Skeletal muscle tissue (tissue), 4 donors: ENCODE measurements around the gene PYY. TPM values are rescaled to one million over a fixed set of nuclear protein-coding genes. Genes with fewer than 3 reads are reported as not detected.
"Not testable (repeated sequence)": the region's sequence is repeated elsewhere in the genome, so short reads cannot be mapped to it uniquely, and the experiment has no call there.

Source experiments
- H3K27ac ChIP-seq: one replicate; pipeline ENCODE4 v1.7.0; 2013; ENCODE audit warnings: mild to moderate bottlenecking, low read depth, low read length, inconsistent platforms
- H3K27me3 ChIP-seq, 3 donors: one replicate each; pipeline ENCODE4 v1.7.0; 2013; ENCODE audit warnings: low read length in 3 of 3; ENCODE audit not compliant: control insufficient read depth in 3 of 3, insufficient read depth in 3 of 3
- H3K36me3 ChIP-seq, 3 donors: one replicate each; pipeline ENCODE4 v1.7.0; 2013; ENCODE audit warnings: low read length in 3 of 3; ENCODE audit not compliant: control insufficient read depth in 3 of 3, insufficient read depth in 3 of 3
- H3K4me1 ChIP-seq, 3 donors: one replicate each; pipeline ENCODE4 v1.7.0; 2013; ENCODE audit warnings: low read length in 3 of 3, mild to moderate bottlenecking in 3 of 3; ENCODE audit not compliant: control insufficient read depth in 3 of 3, insufficient read depth in 3 of 3
- H3K4me3 ChIP-seq, 3 donors: one replicate each; pipeline ENCODE4 v1.7.0; 2013; ENCODE audit warnings: low read length in 3 of 3
- H3K9ac ChIP-seq, 3 donors: one replicate each; pipeline ENCODE4 v1.7.0; 2013; ENCODE audit warnings: low read length in 3 of 3, mild to moderate bottlenecking in 3 of 3, moderate library complexity in 2 of 3, low read depth in 1 of 3
- H3K9me3 ChIP-seq, 3 donors: one replicate each; pipeline ENCODE4 v1.7.0; 2013; ENCODE audit warnings: low read length in 3 of 3; ENCODE audit not compliant: control insufficient read depth in 3 of 3
- total RNA-seq: library from RNA; depleted of rRNA; stranded (reverse); fragments of >200 nt; gene quantifications from one replicate; pipeline ENCODE4 v1.2.3, GENCODE V29; 2014
- donor health status: Osteomylitis.

Gene PYY
- total RNA-seq, 1 donor from 2014 or later: not detected

DNA sequence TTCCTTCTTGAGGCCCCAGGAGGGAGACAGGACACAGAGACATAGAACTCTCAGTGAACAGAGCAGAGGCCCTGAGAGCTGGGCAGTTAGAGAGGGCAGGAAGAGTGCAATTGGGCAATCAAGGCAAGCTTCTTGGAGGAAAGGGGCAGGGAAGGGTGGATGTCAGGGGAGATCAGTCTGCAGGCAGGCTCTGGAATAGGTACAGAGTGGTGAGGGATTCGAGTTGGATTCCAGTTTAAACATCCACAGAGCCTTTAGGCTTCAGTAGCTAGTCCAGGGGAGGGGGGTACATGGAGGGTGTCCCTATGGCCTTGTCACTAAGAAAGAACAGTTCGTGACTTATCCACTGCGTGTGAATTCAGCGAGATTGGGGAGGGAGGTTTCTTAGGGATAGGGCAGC, 2.0 kb downstream of the PYY start:
- no peak overlapping the region for H3K27ac ChIP-seq
- H3K36me3 ChIP-seq: no peaks in the 10 kb centered on the region
- peaks cover 53 to 73% (median 64%) of the 10 kb centered on the region in 3 donors for H3K27me3 ChIP-seq
- H3K9ac ChIP-seq: no peak overlapping the region
- no peak overlapping the region for H3K4me3 ChIP-seq
- H3K9me3 ChIP-seq: no peaks in the 10 kb centered on the region
- peaks cover 0 to 8% (median 4%) of the 10 kb centered on the region in 3 donors for H3K4me1 ChIP-seq

DNA sequence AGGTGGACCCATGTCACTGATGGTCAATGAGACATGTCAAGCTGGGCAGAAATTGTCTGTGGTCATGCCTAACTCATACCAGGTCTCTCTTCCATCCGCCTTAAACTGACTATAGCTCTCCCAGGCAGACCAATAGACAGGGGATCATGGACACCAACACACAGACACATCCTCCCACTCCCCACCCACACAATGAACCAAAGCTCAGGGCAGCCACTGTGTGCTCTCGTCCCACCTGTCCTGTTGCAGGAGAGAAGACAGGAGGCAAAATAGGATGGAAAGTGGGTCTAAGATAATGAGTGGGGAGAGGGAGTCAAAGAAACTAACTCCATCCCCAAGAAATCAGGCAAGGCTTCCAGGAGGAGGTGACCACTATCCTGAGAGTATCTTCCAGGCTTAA, 3.2 kb downstream of the PYY start:
- H3K27me3 ChIP-seq: peaks cover 53 to 64% (median 54%) of the 10 kb centered on the region in 3 donors
- H3K9ac ChIP-seq: no peak overlapping the region
- peaks cover 0 to 8% (median 4%) of the 10 kb centered on the region in 3 donors for H3K4me1 ChIP-seq
- no peaks in the 10 kb centered on the region for H3K9me3 ChIP-seq
- no peak overlapping the region for H3K27ac ChIP-seq
- H3K36me3 ChIP-seq: no peaks in the 10 kb centered on the region
- H3K4me3 ChIP-seq: no peak overlapping the region

DNA sequence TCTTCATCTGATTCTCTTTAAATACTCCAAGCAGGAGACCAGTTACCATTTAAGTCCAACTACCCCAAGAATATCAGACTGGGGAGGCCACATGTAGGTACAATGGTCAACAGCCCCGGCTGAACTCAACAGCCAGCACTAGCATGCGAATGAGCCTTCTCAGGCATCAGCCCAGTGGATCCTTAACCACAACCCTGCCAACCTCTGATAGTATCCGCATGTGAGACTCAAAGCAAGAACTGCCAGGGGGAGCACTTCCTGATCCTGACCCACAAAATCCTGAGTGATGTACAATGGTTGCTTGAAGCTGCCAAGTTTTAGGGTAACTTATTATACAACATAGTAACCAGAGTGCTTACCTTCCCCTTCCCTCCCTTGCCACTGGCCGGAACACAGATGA, 4.0 kb downstream of the PYY start:
- H3K9ac ChIP-seq: no peak overlapping the region
- no peak overlapping the region for H3K4me3 ChIP-seq
- H3K36me3 ChIP-seq: no peaks in the 10 kb centered on the region
- peaks cover 50 to 57% (median 52%) of the 10 kb centered on the region in 3 donors for H3K27me3 ChIP-seq
- H3K4me1 ChIP-seq: peaks cover 0 to 8% (median 4%) of the 10 kb centered on the region in 3 donors
- H3K27ac ChIP-seq: no peak overlapping the region
- H3K9me3 ChIP-seq: no peaks in the 10 kb centered on the region

- no peaks in the 10 kb centered on the region for H3K9me3 ChIP-seq
- peaks cover 23 to 30% (median 24%) of the 10 kb centered on the region in 3 donors for H3K27me3 ChIP-seq
- no peaks in the 10 kb centered on the region for H3K4me1 ChIP-seq
- no peak overlapping the region for H3K9ac ChIP-seq
- no peak overlapping the region for H3K27ac ChIP-seq
- H3K36me3 ChIP-seq: no peaks in the 10 kb centered on the region
- no peak overlapping the region for H3K4me3 ChIP-seq
These were observed 7.0 kb downstream of the PYY start for GRCh38 chr17:43946781-43947180.

DNA sequence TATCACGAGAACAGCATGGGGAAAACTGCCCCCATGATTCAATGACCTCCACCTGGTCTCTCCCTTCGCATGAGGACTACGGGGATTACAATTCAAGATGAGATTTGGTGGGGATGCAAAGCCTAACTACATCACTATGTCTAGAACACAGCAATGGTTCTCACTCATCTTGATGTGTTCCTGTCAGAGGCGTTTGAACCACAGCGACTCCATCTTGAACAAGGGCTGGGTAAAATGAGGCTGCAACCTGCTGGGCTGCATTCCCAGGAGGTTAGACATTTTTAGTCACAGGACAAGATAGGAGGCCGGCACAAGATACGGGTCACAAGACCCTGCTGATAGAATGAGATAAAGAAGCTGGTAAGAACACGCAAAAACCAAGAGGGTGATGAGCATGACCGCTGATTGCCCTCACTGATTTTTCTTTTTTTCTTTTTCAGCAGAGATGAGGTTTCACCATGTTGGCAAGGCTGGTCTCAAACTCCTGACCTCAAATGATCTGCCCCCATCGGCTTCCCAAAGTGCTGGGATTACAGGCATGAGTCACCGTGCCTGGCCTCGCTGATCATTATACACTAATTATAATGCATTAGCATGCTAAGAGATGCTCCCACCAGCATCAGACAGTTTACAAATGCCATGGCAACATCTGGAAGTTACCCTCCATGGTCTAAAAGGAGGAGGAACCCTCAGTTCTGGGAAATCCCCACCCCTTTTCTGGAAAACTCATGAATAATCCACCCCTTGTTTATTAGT, 8.5 kb downstream of the PYY start:
- Histone ChIP-seq H3K36me3 (no peaks in the 10 kb centered on the region), H3K9ac (no peak overlapping the region), H3K27ac (no peak overlapping the region), H3K9me3 (no peaks in the 10 kb centered on the region), H3K4me3 (no peak overlapping the region), H3K4me1 (no peaks in the 10 kb centered on the region), H3K27me3 (peaks cover 9 to 18% (median 13%) of the 10 kb centered on the region in 3 donors)

DNA sequence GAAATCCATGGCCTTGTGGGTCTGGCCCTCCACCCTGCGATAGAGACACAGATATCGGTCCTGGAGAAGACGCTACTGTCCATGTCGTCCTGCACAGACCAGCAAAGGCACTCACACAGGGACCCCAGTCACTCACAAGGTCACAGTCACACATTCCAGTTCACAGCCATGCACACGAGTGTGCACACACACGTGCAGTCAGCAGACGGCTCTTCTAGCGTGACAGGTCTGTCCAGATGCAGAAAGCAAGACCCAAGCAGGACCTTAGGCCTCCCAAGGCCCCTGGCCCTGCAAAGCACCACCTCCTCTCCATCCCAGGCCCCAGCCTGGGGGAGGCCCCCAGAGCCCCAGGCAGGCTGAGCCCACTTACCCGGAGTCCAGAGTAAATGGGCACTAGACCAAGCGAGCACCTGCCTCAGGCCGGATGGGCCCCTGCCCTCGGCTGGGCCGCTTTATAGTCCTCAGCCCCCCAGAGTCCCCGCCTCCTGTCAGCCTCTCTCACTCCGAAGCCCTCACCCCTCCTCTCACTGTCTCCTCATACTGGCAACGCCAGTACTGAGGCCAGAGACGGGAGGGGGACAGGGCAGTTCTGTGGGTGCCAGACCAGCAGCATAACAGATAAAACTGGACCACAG, 11.6 kb downstream of the PYY start, which contains the start of gene PPY:
PPY (minus strand) TSS at position 426 of the 635 bp plus-strand sequence. CDS start 822 bp downstream, outside the sequence.
- Histone ChIP-seq H3K4me1 (peaks cover 3 to 4% (median 4%) of the 10 kb centered on the region in 3 donors), H3K36me3 (no peaks in the 10 kb centered on the region), H3K9ac (no peak within 1 kb of the TSS), H3K27ac (no peak within 1 kb of the TSS), H3K9me3 (no peaks in the 10 kb centered on the region), H3K4me3 (no peak within 1 kb of the TSS), H3K27me3 (peaks cover 13 to 19% (median 19%) of the 10 kb centered on the region in 3 donors)

DNA sequence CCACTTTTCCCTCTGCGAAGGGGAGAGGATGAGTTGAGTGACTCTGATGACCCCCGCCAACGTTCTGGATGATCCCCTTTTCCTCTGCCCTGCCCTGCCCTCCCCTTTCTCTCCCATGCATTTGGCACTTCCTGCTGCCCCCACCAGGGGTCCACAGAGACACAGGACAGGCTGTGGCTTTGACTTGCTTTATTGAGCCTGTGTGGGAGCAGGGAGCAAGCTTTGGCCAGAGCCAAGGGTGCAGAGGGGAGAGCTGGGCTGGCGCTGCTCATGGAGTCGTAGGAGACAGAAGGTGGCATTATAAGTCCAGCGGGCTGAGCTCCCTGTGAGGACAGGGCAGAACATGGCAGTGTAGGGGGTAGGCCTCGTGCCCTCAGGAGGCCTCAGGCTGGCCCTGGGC, 13.1 kb downstream of the PYY start:
- Histone ChIP-seq H3K4me3 (no peak overlapping the region), H3K9ac (no peak overlapping the region), H3K9me3 (no peaks in the 10 kb centered on the region), H3K36me3 (no peaks in the 10 kb centered on the region), H3K27me3 (peaks cover 13 to 25% (median 20%) of the 10 kb centered on the region in 3 donors), H3K4me1 (peaks cover 3 to 4% (median 4%) of the 10 kb centered on the region in 3 donors), H3K27ac (no peak overlapping the region)

- peaks cover 3 to 4% (median 4%) of the 10 kb centered on the region in 3 donors for H3K4me1 ChIP-seq
- H3K9me3 ChIP-seq: no peaks in the 10 kb centered on the region
- H3K27ac ChIP-seq: no peak overlapping the region
- no peak overlapping the region for H3K9ac ChIP-seq
- H3K36me3 ChIP-seq: no peaks in the 10 kb centered on the region
- H3K4me3 ChIP-seq: no peak overlapping the region
- H3K27me3 ChIP-seq: peaks cover 13 to 25% (median 23%) of the 10 kb centered on the region in 3 donors
These were observed 13.9 kb downstream of the PYY start for GRCh38 chr17:43939886-43940285.

DNA sequence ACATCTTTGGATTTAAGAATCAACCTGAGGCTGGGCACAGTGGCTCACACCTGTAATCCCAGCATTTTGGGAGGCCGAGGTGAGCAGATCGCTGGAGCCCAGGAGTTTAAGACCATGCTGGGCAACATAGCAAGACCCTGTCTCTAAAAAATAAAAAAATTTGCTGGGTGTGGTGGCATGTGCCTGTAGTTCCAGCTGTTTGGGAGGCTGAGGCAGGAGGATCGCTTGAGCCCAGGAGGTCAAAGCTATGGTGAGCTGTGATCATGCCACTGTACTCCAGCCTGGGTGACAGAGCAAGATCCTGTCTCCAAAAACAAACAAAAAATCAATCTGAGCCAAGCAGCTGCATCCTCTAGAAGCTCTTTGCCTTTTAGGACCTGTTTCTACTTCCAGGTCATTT, 14.3 kb downstream of the PYY start:
- H3K9ac ChIP-seq, H3K9me3 ChIP-seq, H3K36me3 ChIP-seq, H3K27ac ChIP-seq, H3K4me1 ChIP-seq, H3K4me3 ChIP-seq: not testable (repeated sequence)
- peaks cover 13 to 25% (median 23%) of the 10 kb centered on the region in 3 donors for H3K27me3 ChIP-seq

DNA sequence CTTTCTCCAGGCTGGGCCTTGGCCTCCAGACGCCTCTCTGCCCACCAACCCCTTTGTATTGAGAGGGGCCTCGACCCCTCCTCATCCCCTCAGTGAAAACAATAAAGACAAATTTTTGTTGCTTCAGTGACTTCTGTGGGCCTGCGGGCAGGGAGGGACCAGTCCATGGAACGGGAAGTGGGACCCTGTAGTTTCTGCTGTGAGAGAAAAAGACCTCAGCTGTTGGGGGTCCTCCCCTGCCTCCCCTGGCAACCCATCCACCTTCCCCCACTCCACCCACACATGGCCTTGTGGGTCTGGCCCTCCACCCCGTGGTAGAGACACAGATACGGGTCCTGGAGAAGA, 14.9 kb downstream of the PYY start:
- Histone ChIP-seq H3K9me3 (no peaks in the 10 kb centered on the region), H3K27me3 (peaks cover 13 to 25% (median 23%) of the 10 kb centered on the region in 3 donors), H3K36me3 (no peaks in the 10 kb centered on the region), H3K4me1 (peaks cover 3 to 4% (median 4%) of the 10 kb centered on the region in 3 donors), H3K27ac (no peak overlapping the region), H3K4me3 (no peak overlapping the region), H3K9ac (no peak overlapping the region)
